T1000 (cell line): ENCODE measurements around the gene SPTLC2.
"Not testable (repeated sequence)": the region's sequence is repeated elsewhere in the genome, so short reads cannot be mapped to it uniquely, and the experiment has no call there.

ENCODE experiments used
- DNase-seq: peaks from one replicate; lab custom pipeline; 2025; ENCODE audit warnings: mixed read lengths; lab: John Stamatoyannopoulos, UW

SPTLC2 gene, protein sequence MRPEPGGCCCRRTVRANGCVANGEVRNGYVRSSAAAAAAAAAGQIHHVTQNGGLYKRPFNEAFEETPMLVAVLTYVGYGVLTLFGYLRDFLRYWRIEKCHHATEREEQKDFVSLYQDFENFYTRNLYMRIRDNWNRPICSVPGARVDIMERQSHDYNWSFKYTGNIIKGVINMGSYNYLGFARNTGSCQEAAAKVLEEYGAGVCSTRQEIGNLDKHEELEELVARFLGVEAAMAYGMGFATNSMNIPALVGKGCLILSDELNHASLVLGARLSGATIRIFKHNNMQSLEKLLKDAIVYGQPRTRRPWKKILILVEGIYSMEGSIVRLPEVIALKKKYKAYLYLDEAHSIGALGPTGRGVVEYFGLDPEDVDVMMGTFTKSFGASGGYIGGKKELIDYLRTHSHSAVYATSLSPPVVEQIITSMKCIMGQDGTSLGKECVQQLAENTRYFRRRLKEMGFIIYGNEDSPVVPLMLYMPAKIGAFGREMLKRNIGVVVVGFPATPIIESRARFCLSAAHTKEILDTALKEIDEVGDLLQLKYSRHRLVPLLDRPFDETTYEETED

DNA sequence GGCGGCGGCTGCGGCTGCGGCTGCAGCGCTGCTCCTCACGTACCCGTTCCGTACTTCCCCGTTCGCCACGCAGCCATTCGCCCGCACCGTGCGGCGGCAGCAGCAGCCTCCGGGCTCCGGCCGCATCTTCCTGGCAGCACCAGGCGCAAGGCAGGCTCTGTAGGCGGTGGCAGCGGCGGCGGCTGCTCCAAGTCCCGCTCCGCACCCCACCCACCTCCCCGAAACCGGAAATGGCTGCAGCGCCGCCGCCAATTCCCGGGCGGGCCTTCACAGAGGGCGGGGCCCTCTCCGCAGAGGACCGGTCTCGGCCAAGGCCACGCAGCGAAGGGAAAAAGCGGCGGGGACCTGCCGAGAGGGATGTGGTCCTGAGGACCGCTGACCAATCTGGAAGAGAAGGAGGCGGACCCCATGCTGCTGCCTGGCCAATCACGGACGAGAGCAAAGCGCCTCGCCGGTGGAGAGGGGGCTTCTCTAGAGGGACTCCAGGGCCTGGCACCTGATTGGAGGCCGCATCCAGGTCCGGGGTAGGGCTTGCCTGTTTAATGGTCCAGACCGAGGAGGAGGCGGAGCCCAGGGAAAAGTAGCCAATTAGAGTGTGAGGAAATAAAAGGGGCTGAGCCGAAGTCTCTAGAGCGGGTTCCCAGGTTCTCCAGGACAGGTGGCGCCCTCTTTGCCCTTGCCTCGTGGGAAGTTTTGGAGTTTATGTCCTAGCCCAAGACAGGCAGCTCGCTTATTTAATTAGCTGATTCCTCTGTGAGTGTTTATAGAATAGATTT is at the start of gene SPTLC2:
Gene SPTLC2, minus strand, starts transcription at position 184 of the 776 bp plus-strand sequence. Its CDS starts 58 bp downstream, at position 126.
- DNase-seq, result peak; percentile 98

DNA sequence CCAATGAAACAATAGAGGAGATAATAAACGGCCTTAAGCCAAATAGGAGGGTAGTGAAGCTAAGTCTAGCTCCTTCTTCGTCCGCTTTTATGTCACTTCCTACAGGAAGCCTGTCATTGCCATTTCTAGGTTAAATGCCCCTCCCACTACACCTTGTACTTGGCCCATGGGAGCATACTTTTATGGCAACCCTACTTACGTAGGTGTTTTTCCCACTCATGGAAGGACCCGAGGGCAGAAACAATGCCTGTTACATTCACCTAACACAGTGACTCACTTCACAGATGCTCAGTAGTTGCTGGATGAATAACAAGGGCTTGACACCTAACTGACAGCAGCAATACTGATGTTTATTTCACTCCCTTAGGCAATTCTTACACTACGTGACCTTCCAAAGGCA is 46.9 kb upstream of the SPTLC2 start:
- peak; percentile 16 for DNase-seq

DNA sequence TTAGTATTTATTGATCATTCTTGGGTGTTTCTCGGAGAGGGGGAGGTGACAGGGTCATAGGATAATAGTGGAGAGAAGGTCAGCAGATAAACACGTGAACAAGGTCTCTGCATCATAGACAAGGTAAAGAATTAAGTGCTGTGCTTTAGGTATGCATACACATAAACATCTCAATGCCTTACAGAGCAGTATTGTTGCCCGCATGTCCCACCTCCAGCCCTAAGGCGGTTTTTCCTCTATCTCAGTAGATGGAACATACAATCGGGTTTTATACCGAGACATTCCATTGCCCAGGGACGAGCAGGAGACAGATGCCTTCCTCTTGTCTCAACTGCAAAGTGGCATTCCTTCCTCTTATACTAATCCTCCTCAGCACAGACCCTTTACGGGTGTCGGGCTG is 45.1 kb upstream of the SPTLC2 start:
- DNase-seq, result not testable (repeated sequence)

DNA sequence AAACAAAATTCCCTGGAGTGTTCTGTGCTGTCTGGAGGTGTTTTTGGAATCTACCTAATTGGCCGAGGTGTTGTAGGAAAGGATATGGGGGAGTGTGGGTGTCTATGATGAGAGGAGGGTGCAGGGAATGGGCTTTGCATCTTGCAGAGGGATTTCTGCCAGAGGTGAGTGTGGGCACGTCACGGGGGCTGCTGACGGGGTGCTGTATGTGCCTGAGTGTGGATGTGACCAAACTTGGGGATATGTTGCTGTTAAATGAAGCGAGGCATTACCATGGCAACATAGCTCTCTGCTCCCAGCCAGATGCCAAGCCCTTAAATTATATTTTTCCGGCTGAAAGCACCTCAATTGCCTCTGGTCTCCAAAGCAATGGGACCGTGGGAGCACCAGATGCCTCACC is 44.3 kb upstream of the SPTLC2 start:
- no peak for DNase-seq

DNA sequence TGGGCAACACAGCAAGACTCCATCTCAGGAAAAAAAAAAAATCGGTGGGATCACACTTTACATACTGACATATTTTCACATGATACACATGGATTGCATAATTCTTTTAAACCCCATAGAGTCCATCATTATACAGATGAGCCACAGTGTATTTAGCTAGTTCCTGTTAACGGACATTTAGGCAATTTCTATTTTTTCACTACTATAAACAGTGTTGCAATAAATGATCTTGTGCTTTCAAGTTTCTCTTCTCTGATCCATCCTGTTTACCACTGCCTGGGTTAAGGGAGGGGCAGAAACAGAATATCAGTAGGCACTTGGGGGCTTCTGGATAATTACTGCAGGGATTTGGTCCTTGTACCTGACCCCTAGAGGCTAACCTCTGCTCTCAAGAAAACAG is 43.4 kb upstream of the SPTLC2 start:
- DNase-seq, result no peak

DNA sequence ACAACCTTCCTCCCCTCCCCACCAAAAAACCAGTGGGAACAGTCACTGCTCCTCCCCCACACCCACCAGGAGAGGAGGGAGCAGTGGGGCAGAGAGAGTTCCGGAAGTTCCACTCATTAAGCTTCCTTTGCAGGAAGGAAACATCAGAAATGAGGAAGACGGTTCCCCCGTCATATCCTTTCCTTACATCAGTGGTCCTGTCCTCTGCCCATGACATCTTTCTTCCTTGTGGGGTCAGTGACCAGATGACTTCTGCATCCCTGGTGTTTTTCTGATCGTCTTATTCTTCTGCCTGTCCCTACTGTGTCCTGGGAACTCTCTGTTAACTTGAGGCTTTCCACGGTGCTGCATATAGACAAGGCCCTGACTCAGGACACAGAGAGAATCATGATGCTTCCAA is 40.8 kb upstream of the SPTLC2 start:
- DNase-seq, result no peak

DNA sequence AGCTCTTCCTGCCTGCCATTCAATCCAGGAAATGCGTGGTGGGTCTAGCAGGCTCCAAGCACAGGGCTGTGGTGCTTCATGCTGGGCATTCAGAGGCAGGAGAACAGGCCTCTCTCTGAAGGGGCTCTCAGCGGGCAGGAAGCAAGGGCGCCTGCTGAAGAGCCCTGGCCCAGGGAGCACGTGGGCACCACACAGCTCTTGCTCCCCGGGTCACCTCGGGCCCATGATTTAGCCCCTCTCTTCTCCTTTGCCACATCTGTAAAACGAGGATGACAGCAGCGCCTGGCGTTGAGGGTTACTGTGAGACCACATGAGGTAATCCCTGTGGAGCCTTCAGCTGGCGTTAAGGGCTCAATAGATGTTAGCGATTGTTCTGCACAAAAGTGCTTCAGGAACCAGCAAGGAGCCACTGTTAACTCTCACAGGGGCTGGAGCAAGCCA is 37.6 kb upstream of the SPTLC2 start:
- no peak for DNase-seq

DNA sequence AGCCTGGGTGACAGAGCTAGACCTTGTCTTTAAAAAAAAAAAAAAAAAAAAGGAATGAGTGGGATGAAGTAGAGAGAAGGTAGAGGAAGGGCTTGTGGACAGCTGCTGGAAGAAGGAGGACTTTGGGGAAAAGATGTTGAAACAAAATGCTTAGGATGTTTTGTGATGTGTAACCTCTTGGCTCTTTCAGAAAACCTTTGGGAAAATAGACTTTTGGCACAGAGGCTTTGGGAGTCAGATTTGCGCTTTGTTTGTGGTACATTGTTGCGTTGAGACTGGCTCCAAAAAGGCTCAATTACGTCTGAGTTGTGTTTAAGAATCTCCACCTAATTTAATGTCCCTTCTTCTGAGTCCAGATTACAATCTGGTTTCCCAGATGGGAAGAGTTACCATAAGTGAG is 32.9 kb upstream of the SPTLC2 start:
- DNase-seq, result no peak

DNA sequence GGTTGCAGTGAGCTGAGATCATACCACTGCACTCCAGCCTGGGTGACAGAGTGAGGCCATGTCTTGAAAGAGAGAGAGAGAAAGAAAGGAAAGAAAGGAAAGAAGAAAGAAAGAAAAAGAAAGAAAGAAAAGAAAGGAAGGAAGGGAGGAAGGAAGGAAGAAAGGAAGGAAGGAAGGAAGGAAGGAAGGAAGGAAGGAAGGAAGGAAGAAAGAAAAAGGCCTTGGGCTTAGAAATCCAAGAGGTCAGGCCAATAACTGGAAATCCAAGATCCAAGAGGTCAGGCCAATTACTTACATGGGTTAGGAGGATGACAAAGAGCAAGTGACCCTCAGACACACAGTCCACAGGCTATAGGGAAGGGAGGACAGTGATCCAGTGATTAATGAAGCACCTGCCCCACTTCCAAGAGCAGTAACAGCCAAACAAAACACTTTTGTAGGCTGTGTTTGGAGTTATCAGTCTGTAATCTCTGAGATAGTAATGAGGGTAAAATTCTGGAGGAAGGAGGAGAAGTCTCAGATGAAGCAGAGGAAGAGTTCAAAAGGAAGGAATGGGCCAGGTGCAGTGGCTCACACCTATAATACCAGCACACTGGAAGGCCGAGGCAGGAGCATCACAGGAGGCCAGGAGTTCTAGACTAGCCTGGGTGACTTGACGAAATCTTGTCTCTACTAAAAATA is 32.2 kb upstream of the SPTLC2 start:
- no peak for DNase-seq

DNA sequence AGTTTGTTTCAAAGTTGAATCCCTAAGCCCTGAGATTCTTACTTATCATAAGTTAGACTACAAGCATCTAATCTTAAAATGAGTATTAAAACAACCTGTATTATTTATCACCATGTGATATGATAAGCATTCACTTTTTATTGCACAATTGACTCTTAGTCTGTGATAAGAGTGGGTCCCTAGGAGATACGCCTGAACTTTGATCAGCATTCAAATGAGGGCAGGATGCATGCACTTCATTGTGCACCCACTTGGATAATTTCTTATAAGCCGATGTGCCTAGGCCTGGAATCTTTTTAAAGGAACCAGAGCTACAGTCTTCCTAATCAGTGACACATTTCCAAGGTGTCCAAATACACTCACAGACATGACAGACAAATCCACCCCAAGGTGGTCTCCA is 31.4 kb upstream of the SPTLC2 start:
- no peak for DNase-seq

DNA sequence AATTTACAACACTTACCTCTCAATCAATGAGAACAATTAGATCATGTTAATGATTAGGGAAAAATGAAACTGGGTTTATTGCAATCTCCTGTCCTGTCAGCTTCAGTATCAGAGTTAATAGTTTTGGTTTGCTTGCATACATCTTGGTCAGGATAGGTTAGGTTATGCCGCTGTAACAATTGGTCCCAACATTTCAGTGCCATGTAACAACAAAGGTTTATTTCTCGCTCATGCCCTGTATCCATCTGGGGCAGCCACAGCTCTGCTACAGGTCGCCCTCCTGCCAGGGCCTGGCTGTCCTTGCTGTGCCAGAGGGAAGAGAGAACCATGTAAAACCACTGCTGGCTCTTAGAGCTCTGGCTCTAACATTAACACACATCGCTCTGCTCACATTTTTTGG is 30.5 kb upstream of the SPTLC2 start:
- no peak for DNase-seq

DNA sequence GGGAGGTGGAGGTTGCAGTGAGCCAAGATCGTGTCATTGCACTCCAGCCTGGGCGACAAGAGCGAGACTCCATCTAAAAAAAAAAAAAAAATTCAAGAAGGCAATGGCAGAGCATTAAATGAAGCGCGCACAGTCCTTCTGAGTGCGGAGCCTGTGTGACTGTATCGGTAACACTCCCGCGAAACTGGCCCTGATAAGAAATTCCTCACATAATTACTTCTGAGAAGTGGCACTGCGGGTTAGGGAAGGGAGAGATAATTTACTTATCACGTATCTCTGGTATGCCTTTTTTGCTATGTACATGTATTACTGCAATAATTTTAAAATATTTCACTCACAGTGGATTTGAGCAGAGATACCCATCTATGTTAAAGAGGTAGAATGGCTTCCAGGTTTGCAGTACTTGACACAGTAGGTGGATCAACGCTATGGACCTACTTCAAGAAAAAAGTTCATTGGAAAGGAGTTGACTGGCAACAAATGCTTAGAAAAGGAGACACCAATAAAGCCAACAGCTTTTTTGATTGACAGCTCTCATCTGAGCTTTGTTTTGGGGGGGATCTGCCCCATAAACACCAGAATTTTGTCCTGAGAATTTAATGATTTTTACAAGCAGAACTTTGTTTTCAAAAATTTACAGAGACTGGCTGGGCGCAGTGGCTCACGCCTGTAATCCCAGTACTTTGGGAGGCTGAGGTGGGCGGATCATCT is 29.2 kb upstream of the SPTLC2 start:
- DNase-seq, result no peak

DNA sequence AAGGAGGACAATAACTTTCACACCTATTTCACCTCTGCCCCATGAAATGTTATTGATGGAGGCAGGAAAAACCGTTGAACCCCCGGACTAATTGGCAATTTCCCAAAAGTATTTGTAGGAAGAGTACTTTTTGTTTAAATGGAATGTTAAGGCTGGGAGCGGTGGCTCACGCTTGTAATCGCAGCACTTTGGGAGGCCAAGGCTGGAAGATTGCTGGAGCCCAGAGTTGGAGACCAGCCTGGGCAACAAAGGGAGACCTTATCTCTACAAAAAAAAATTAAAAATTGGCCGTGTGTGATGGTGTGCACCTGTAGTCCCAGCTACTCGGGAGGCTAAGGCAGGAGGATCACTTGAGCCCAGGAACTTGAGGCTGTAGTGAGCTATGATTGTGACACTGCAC is 26.0 kb upstream of the SPTLC2 start:
- no peak for DNase-seq

DNA sequence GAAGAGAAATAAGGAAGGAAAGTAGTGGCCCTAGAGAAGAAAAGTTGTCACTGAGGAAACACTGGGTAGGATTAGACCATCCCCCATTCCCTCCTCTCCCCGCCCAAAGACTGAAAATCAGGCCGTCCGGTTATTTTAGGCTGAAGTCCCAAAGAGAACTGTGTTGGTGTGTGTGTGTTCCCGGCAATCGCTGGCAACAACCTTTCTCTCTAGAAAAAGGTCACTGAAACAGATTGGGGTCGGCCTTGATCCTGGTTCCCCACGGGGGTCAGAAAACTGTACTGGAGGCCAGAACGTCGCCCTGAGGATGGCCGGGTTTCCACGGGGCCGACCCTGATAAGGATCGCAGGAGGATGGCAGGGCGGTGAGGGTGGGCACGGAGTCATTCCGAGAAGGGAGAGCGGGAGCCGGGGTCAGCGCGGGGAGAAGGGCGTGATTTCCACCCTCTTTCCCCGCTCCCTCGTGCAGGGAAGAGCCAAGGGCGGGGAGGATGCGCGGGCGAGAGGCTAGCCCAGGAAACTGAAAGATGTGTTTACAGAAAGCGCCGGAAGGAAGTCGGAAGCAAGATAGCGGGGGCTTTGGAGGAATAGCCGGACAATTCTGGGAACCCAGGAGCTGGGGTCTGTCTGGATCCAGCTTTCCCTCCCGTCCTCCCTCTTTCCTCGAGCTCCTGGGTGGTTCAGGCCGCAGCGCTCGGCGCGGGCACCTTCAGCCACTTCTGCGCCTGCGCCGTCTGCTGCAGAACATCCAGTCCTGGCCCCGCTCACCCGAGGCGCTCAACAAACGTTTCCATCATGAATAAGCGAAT is 25.3 kb upstream of the SPTLC2 start:
- DNase-seq, result no peak

DNA sequence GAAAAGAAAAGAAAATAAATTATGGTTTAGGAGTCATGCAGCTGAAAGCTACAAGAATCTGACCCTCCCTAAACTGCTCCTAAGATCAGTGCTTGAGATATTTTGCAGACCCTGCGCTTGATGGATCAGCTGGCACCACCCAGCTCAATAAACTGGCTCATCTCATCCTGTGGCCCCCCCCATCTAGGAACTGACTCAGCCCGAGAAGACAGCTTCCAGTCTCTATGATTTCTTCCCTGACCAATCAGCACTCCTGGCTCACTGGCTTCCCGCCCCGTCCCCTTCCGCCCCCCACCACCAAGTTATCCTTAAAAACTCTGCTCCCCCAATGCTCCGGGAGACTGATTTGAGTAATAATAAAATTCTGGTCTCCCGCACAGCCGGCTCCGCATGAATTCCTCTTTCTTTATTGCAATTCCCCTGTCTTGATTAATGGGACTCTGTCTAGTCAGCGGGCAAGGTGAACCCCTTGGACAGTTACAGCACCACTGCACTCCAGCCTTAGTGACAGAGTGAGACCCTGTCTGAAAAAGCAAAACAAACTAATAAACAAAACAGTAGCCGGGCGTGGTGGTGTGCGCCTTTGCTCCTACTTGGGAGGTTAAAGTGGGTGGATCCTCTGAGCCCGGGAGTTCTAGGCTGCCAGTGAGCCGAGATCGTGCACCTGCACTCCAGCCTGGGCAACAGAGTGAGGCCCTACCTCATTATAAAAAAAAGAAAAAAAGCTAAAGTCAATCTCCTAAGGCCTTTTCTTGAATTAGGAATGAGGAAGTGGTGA is 24.5 kb upstream of the SPTLC2 start:
- no peak for DNase-seq

DNA sequence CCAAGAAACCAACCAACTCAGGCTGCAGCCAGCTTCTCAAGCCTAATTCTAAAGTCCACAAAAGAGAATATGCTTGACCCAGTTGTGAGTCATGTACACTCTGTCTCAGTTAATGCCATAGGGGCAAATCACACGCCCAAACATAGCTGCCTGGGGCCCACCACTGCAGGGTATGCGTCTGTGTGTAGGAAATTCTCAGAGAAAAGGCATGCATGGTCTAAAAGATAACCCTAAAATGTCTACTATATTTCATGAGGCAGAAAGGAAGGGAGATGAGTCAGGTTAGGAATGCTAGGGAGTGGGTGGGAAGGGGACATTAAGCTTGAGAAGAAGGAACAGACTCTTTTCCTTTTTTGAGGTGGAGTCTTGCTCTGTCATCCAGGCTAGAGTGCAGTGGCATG is 22.3 kb upstream of the SPTLC2 start:
- DNase-seq, result peak; percentile 16

DNA sequence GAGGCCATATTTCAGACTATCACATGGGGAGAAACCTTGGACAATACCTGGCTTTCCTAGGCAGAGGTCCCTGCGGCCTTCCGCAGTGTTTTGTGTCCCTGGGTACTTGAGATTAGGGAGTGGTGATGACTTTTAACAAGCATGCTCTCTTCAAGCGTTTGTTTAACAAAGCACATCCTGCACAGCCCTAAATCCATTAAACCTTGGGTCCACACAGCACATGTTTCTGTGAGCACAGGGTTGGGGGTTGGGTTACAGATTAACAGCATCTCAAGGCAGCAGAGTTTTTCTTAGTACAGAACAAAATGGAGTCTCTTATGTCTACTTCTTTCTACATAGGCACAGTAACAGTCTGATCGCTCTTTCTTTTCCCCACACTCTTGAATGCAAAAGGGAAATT is 19.4 kb upstream of the SPTLC2 start:
- DNase-seq, result not testable (repeated sequence)

DNA sequence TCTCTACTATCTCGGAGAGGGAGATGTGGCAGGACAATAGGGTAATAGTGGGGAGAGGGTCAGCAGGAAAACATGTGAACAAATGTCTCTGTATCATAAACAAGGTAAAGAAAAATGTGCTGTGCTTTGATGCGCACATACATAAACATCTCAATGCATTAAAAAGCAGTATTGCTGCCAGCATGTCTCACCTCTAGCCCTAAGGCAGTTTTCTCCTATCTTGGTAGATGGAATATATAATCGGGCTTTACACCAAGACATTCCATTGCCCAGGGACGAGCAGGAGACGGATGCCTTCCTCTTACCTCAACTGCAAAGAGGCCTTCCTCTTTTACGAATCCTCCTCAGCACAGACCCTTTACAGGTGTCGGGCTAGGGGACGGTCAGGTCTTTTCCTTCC is 19.0 kb upstream of the SPTLC2 start:
- not testable (repeated sequence) for DNase-seq

DNA sequence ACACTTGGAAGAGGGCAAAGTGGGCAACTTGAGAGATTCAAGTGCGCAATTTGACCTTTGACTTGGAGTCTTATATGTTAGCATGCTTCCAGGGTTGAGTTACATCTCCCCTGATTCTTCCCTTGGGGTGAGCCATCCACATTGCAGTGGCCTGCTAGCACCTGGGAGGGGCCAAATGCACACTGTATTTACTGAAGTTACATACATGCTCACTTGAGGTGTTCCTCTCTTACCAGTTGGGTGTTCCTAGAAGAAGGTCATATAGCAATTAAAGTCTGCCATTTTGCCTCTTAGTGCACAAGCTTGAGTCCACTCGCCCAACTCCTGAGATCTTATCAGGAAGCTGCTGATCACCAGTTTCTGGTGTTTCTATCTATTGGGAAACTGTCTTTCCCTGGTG is 13.7 kb upstream of the SPTLC2 start:
- DNase-seq, result no peak

DNA sequence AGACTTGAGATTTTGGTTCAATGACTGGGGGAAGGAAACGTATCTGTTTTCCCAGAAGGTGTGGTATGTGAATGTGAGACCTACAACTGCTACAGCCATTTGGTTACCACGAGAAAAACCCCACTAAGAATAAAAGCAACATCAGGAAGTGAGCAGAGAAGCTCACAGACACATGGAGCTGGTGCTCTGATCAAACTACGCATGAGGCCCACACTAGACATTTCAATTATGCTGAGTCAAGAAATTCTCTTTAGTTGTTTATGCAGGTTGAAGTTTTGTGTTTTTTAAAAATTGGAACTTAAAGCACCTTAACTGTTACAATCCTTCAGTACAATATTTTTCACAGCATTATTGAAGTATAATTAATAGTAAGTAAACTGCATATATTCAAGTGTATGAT is 8.9 kb upstream of the SPTLC2 start:
- no peak for DNase-seq
